HG03060 (cell line): ENCODE results near the gene SPINK13.
"Not testable (repeated sequence)": the region's sequence is repeated elsewhere in the genome, so short reads cannot be mapped to it uniquely, and the experiment has no call there.

Experiments
- ATAC-seq: cut with Tn5 transposase; IDR thresholded peaks from one replicate; pipeline ENCODE4 v1.9.1; 2021; ENCODE audit warnings: low read depth, moderate number of reproducible peaks; ENCODE audit not compliant: unreplicated experiment

The SPINK13 gene, protein sequence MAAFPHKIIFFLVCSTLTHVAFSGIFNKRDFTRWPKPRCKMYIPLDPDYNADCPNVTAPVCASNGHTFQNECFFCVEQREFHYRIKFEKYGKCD

DNA sequence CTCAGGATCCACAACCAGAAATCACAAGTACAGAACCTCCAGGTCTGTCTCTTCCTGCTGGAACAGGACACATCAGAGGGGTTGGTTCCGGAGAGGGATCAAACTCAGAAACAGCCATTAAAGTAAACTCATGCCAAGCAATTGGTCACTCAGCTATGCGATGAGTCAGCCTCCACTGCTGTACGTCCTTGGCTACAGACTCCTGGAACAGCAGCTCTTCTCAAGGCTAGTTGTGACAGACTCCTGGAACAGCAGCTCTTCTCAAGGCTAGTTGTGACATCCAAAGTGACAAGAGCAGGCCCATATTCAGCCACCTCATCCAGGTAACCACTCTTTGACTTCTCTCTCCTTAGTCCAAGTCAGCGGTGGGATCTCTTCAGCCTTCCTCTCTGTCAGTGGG is at the start of gene SPINK13:
TSS of gene SPINK13 (plus strand) at position 229 of the 400 bp plus-strand sequence. CDS start 1,279 bp downstream, outside the sequence.
- no peak for ATAC-seq

DNA sequence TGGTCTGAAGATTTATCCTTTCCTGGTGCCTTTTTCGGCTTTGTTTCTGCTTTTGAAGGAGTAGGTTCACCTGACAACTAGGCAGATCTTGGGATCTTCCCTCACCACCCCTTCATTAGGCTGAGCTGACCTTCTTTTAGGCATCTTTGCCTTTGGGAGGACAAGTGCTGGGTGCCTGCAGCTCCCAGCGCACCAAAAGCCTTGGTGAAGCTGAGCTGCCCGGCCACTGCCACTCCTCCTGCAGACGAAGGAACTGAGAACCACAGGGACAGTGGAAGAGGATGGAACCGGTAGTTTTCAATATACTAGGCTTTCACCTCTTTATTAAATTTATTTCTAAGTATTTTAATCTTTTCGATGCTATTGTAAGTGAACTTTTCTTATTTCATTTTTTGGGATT is 47.1 kb upstream of the SPINK13 start:
- ATAC-seq: no peak

DNA sequence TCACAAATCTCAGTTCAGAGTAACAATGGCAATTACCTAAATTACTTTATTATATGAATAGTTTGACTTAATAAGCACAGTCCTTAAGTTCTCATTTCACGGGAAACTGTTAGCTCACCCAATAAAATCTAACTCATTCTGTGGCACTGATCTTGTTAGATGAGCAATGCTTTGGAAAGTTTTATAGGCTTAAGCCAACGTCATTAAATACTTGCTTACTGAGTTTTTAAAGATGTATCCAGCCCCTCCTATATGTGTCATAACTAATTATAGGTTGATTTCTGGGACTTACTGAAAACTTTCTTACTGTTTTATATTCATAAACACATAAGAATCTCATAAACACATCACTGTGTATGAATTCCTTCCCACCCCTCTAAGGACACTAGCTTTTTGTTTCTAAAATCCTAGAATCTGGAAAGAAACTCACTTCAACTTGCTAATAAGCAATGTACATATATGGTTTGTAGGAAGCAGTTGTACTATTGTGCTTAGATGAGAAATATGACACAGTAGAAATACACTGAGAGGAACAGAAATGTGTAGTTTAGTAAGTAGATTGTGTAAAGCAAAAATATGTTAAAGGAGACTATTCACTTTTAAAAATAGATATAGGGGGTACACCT is 44.4 kb upstream of the SPINK13 start:
- ATAC-seq: no peak

DNA sequence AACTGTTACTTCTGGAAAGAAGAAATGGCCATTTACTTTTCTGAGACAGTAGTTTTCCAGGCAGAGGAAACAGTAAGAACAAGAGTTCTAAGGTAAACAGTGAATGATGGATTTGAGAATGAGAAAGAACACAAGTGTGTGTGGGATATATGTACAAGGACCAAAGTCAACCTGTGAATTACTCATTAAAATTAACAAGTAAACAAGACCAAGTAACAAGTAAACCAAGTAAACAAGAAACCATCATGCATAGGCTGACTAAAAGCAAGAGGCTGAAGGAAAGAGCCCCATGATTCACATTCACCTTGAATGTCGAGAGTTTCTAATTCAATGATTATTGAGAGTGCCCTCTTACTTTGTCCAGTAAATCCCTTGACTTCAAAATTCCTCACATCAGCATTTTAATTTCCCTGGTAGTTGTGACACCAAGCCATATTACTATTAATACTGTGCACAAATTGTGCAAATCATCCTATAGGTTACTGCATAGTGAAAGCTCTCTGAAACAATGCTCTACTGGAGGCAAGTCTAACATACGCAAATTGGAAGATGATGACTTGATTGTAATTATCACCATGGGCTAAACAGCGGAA is 40.1 kb upstream of the SPINK13 start:
- no peak for ATAC-seq

DNA sequence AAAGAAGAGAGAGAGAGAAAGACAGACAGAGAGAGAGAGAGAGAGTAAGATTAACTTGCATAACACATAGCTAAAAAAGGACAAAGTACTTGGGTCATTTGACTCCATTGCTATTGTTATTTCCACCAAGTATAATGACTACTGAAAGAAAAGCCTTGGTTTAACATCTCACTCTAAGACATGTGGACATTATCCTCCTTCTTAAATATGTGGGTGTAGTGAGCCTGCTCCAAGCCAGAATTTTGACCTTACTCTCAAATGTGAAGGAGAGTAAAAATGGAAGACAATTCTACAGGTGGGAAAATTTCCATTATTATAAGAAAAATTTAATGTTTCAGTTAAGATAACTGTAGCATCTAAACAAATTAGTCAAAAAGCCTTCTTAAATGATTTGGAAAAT is 38.8 kb upstream of the SPINK13 start:
- ATAC-seq: no peak

DNA sequence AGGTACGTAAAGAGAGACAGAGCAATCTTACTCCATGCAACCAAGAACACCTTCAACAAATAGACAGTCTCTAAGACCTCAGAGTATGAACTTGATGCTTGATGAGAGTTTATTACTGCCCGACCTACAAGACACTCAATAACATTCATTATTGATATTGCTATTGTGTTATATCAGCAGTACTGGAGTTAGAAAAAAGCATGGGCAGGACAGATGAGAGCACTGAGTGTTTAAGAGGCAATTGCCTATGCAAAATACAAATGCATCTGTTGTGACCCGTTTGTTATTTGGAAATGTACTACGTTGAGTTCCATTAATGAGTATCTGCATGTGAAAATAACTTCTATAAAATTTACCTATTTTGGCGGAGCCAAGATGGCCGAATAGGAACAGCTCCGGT is 38.4 kb upstream of the SPINK13 start:
- no peak for ATAC-seq

DNA sequence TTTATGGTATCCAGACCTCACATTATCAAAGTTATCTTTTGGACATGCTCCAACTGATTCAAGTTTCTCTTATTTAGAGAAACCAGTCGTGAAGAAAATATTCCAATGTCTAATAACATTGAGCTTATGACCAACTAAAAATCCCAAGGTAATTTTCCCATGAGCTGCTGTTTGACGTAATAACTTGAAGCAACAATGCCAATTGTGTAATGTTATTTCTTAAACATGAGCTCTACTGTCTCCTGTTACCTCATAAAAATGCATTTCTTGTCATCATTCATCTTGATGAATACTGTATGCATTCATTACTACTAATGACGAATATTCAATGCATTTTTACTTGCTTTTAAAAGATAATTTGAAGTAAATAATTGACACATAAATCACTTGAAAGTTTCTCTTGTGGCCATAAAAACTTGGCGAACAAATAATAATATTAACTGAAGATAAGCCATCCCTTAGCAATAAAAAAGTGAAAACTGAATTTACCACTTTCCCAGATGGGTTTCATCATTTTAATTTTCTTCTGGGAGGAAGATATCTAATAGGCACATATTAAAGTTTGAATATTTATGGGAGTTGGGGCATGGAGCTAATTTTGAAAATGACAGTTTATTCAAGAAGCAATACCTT is 30.7 kb upstream of the SPINK13 start:
- ATAC-seq: no peak

DNA sequence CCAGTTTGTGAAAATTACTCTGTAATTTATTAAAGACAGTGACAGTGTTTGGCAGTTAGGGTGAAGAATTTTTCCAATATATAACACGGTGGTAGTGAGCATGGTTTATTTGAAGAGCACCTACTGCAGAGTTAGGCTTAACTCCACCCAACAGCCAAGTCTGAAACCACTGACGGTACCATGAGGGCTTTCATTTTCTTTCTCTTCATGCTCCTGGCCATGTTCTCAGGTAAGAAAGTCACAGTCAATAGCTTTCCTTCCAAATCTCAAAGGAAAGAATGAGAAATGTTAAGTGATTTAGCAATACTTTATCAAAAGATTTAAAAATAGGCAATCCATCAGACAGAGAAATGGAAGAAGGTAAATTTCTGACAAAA is 30.2 kb upstream of the SPINK13 start, which contains the start of gene MARCOL:
TSS of gene MARCOL (plus strand) at position 108 of the 377 bp plus-strand sequence. CDS start at position 181, 73 bp downstream.
- ATAC-seq: no peak

DNA sequence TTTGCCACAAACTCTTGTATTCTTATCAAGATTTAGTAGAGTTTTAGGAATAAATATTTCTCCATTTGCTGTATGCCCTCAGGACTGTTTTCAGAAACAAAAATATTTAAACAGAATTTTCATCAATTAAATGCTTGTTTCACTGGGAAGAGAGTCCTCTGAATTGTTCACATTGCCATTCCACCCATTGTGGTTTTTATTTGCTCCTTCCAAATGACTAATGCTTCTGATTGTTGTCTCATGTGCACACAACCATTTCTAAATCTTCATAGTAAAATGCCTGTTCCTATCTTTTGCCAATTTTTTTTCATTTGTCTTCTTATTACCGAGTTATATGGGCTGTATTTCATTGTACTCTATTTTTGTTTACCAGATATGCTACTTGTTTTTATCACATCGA is 19.7 kb upstream of the SPINK13 start:
- ATAC-seq: no peak

DNA sequence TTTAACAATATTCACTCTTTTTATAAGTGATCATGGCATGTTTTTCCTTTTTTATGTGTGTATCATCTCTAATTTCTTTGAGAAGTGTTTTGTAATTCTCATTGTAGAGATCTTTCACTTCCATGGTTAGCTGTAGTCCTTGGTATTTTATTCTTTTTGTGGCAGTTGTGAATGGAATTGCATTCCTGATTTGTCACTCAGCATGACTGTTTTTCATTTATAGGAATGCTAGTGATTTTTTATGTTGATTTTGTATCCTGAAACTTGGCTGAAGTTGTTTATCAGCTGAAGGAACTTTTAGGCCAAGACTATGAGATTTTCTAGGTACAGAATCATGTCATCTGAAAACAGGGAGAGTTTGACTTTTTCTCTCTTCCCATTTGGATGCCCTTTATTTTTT is 13.1 kb upstream of the SPINK13 start:
- no peak for ATAC-seq

DNA sequence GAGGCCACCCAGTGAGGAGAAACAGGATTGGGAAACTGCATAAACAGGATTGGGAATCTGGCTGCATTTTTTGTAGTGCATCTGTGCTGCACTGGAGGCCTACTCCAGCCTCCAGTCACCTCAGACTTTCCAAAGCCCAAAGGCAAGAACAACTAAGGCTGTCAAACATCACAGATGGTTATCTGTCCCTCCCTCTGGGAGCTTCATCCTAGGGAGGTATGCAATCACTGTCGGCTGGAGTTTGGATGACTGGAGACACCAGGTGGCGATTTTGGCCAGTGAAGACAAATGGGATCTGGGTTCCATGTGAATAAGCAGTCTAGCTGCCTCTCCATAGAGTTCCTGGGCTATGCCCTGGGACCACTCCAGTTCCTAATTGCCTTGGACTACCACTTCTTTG is 9.3 kb upstream of the SPINK13 start:
- no peak for ATAC-seq

DNA sequence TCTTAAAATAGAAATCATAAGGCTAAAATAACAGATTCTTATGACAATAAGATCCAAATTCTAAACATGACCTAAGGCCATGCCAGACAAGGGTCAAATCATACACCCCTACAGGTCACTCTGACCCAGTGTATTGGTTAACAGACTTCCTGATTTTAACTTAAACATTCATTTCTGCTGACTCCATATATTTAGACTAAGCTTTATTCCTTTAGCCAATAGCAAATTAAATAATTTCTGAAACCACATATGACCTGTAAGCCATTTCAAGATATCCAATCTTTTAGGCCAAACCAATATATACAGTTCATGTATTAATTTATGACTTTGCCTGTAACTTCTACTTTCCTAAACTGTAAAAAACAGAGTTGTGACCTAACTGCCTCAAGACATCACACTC is 7.4 kb upstream of the SPINK13 start:
- ATAC-seq: no peak

DNA sequence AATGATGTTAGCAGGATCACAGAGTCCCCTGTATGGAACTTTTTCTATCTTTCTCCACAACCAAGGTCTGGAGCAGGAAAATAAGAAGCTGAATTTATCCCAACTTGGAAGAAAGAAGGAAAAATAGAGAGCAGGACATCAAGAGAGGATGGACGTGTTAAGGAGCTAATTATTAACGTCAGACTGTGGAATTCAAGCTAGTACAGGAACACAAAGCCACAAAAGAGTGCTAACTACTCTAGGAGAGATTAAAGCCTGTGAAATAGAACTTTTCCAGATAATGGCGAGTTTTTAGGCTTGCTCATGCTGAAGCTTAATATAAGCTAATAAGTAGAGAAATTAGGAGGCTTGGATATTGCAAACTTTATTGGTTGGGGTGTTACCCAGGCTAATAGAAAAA is 632 bp upstream of the SPINK13 start:
- no peak for ATAC-seq

DNA sequence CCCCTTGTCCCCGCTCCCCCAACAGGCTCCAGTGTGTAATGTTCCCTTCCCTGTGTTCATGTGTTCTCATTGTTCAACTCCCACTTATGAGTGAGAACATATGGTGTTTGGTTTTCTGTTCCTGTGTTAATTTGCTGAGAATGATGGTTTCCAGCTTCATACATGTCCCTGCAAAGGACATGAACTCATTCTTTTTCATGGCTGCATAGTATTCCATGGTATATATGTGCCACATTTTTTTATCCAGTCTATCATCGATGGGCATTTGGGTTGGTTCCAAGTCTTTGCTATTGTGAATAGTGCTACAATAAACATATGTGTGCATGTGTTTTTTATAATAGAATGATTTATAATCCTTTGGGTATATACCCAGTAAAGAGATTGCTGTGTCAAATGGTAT is 6.5 kb downstream of the SPINK13 start:
- ATAC-seq: not testable (repeated sequence)

DNA sequence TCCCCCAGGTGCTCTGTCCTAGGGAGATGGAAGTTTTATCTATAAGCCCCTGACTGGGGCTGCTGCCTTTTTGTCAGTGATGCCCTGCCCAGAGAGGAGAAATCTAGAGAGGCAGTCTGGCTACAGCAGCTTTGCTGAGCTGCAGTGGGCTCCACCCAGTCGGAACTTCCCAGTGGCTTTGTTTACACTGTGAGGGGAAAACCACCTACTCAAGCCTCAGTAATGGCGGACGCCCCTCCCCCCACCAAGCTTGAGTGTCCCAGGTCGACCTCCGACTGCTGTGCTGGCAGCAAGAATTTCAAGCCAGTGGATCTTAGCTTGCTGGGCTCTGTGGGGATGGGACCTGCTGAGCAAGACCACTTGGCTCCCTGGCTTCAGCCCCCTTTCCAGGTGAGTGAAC is 12.3 kb downstream of the SPINK13 start:
- not testable (repeated sequence) for ATAC-seq

DNA sequence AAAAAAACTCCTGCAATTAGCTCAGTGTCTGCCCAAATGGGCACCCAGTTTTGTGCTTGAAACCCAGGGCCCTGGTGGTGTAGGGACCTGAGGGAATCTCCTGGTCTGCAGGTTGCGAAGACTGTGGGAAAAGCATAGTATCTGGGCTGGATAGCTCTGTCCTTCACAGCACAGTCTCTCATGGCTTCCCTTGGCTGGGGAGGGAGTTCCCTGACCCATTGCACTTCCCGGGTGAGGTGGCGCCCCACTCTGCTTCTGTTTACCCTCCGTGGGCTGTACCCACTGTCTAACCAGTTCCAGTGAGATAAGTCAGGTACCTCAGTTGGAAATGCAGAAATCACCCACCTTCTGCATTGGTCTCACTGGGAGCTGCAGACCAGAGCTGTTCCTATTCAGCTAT is 12.7 kb downstream of the SPINK13 start:
- not testable (repeated sequence) for ATAC-seq

DNA sequence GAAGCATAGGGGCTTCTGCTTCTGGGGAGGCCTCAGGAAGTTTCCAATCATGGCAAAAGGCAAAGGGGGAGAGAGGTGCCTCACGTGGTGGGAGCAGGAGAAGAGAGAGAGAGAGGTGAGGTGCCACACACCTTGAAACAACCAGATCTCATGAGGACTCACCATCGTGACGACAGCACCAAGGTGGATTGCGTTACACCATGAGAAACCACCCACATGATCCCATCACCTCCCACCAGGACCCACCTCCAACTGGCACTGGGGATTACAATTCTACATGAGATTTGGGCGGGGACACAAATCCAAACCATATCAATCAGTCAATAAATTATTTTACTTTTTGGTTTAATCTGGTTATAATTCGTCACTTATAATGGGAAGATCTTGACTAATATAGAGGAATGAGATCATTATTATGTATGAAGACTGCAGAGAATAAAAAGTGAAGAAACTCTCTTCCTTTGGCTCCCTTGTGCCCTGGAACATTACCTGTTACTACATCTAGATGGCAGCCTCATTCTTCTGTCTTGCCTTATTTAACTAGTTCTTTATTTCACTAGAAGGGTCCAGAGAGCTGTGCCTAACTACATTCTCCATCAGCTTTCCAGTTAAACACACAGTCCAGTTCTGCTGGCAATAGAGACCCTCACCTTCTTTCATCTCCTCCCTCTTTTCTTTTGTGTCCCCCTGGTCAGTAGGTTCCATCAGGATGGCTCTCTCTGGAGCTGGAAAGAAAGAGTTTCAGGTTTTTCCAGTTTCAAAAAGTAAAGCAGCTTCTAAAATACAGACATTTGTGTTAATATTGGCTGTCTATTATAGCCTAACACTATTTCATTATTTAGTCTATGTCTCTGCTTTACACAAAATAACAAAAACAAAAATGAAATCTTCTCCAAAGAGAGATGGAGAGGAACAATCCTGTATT is 21.9 kb downstream of the SPINK13 start:
- no peak for ATAC-seq

DNA sequence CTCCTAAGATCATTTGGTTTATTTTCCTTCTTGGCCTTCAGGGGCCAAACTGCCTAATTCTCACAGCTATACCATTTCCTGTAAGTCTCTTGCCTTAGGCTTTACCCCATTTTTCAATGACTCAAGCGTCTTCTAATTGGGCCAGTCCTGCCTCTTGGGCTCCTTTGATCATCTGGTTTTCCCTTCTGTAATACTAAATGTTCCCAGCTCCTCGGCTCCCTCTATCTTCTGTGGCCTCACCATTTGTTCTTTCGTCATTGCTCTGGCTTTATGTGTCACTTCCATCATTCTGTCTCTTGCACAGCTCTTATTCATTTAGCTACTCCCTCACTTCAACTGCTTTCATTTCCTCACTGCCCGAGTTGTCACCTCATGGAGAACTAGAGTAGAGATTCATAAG is 29.1 kb downstream of the SPINK13 start:
- no peak for ATAC-seq

DNA sequence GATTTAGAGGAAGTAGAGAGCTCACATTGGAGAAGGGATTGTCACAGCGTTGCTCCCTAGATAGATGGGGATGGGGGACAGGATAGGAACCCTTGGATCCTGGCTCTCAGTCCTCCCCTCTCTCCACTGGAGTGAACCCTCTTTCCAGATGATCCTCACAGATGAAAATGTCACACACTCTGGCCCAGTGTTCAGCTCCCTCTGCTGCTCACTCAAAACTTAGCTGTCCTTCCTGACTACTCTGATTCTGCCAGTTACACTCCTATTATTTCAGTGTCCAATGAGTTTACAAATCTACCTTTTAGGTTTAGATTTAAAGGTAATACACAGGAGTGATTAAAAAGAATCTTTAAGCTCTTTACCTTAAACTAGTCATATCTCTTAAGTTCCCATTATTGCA is 37.9 kb downstream of the SPINK13 start:
- no peak for ATAC-seq

DNA sequence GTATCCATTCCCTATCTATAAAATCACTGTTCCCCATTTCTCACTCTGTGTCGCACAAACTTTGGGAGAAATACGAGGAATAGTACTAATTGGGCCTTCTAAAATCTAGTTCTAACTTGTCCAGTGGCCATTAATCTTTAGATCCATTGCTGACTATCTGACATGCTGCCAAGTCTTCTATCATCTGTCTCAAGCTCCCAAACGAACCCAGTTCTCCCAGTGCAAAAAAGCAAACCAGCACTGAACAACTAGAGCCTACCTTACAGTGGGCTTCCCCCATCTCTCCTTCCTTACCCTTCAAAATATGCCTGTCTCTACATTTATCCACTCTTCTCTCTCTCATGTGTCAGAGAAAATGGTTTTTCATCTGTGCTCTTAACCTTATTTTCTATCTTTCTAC is 40.4 kb downstream of the SPINK13 start:
- no peak for ATAC-seq

DNA sequence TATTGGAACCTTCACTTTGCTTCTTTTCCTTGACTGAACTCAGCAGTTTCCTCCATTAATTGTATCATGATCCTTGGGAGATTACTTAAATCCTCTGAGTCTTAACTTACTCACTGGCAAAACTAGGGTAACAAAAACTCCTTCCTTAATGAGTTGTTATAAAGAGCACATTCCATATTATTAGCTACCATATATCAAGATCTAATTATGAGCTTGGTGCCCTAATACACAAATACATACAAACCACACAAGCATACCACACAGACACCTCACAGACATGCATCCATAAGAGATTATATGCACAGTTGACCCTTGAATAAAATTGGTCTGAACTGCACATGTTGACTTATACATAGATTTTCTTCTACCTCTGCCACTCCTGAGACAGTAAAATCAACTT is 41.2 kb downstream of the SPINK13 start:
- ATAC-seq: no peak
